GM18498 (cell line): ENCODE data around the gene STXBP5.

ENCODE experiments used
- ATAC-seq: cut with Tn5 transposase; IDR thresholded peaks from one replicate; pipeline ENCODE4 v1.9.1; 2021; ENCODE audit warnings: mild to moderate bottlenecking, moderate library complexity; ENCODE audit not compliant: unreplicated experiment

Gene STXBP5

DNA sequence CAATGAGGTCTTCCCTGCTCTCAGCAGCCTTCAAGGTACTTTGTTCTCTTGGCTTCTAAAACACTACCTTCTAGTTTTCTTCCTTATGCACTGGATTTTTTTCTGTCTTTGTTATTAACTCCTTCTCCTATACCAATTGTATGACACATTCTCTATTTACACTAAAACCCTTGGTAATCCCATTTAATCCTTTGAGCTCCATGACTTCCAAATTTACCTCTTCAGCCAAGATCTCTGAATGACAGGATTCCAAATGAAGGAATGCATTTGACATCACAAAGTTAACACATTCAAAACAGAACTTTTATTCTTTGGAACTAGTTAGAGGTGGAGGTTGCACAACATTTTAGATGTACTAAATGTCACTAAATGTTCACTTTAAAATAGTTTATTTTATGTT is 217.7 kb downstream of the STXBP5 start:
- ATAC-seq, result no peak

DNA sequence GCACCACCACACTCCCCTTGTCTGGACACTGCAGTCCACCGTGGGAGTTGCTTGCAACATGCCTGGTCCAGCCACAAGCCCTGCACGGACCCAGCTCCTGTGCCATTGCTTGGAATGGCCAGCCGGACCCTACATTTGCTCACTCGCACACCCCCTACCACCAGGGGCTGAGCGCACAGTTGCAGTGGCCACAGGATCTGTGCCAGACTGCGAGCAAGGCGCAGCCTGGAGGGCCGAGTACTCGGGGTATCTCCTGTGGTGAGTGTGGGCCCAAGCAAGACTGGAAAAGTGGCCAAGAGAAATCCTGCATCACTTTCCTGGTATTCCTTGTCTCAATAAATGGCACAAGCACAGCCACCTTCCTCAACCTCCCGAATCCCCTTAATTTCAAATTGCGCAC is 218.9 kb downstream of the STXBP5 start:
- ATAC-seq, result no peak

GRCh38 chr6:147429794-147430193 is 225.6 kb downstream of the STXBP5 start:
- no peak for ATAC-seq

DNA sequence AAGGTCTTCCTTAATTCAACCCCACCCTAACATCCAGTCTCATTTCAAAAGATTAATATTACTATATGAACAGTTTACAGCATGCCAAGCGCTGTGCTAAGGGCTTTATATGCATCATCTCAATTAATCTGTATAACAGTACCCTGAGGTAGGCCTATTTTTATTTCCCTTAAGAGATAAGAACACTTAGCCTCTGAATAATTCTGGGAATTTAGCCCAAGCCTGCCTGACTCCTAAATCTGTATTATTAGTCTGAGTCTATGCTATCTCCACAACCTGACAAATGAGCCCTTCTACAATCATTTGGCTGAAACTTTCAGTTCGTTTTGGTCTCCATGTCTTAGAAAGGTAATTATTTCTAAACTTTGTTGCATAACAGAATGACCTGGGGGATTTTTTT is 226.6 kb downstream of the STXBP5 start:
- no peak for ATAC-seq

GRCh38 chr6:147434076-147434475 is 229.9 kb downstream of the STXBP5 start:
- no peak for ATAC-seq

DNA sequence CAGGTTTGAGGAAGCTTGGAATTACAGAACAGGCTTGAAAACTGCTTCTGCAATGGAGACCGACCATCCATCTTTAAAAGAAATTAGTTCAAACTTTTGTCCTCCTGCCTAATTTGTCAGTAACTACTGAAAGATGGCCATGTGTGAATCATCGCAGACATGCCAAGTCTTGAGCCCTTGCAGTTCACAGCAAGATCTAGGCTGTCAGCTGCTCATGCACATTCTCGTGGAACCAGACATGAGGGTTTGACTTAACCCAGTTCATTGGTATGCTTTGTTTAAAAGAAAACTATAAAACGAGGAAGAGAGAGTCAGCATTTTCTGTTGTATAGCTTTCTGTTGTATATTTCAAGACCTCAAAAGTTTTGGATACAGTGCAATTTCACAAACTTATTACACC is 230.3 kb downstream of the STXBP5 start:
- no peak for ATAC-seq

GRCh38 chr6:147437615-147438014 is 233.4 kb downstream of the STXBP5 start:
- no peak for ATAC-seq

DNA sequence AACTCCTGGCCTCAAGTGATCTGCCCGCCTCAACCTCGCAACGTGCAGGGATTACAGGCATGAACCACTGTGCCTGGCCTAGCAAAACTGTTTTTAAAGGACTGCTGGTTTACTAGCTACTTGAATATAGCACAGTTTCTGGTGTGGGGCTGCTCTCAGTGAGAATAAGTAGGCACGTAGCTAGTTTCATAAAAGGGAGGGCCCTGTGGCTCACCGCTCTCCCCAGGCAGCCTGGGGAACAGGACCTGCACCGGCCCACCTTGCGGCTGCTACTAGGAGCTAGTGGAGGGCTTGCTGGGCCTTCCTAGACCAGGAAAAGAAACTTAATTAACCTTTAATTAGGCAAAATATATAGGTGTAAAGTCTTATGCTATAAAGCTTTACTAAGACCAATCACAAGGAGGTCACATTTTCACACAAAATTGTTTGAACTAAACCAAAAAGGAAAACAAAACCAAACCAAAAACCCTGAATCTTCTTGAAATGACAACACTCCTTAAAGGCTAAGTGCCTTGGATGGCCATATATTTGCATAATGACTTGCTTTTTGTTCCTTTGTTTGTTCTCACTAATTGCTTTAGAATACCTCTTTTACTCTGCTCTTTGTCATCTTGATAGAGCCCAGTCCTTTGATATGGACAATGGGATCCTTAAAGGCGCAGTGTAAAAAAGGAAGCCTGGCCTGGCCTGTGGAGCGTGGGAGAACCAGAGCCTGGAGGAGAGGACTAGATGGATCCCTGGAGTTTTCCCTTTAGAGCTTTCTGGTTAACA is 234.7 kb downstream of the STXBP5 start:
- peak; percentile 71 for ATAC-seq
